Mesothelial cell of epicardium (in vitro differentiated cells): ENCODE data around the gene OR6K2. TPM values are rescaled to one million over a fixed set of nuclear protein-coding genes. Genes with fewer than 3 reads are reported as not detected.

Experiments used
- DNase-seq, 2 experiments: peaks; one replicate each; pipeline ENCODE4 v3.0.0; 2021; ENCODE audit warnings: low spot score in 2 of 2; ENCODE audit not compliant: unreplicated experiment in 2 of 2
- H3K27ac Mint-ChIP-seq: 2 replicates; pipeline ENCODE4 v1.8.0; 2021; ENCODE audit warnings: mixed read lengths
- H3K27me3 Mint-ChIP-seq: 2 replicates; pipeline ENCODE4 v1.8.0; 2021; ENCODE audit warnings: low read depth, mixed read lengths
- H3K36me3 Mint-ChIP-seq: 2 replicates; pipeline ENCODE4 v1.8.0; 2021; ENCODE audit warnings: mixed read lengths
- H3K4me1 Mint-ChIP-seq: 2 replicates; pipeline ENCODE4 v1.8.0; 2021; ENCODE audit warnings: mixed read lengths
- H3K4me3 Mint-ChIP-seq: 2 replicates; pipeline ENCODE4 v1.8.0; 2021; ENCODE audit warnings: mild to moderate bottlenecking, moderate library complexity, mixed read lengths
- H3K9me3 Mint-ChIP-seq: 2 replicates; pipeline ENCODE4 v1.8.0; 2021; ENCODE audit warnings: mixed read lengths
- CTCF ChIP-seq: fragments of 200-600 bp; sonication (generic); IDR thresholded peaks from one replicate; pipeline ENCODE4 v1.5.0; 2021; ENCODE audit warnings: antibody characterized with exemption; ENCODE audit not compliant: unreplicated experiment
- total RNA-seq: library from RNA; stranded (reverse); gene quantifications from 3 replicates; pipeline ENCODE4 v1.2.1, GENCODE V29; 2021

The OR6K2 gene
- total RNA-seq, 1 donor from 2014 or later = not detected

- no peaks in the 10 kb centered on the region for H3K9me3 Mint-ChIP-seq
- H3K27ac Mint-ChIP-seq = peak overlapping the region; percentile 2
- no peaks in the 10 kb centered on the region for H3K36me3 Mint-ChIP-seq
- DNase-seq = no peak
- H3K4me1 Mint-ChIP-seq = peaks cover 8% of the 10 kb centered on the region
- no peak overlapping the region for H3K4me3 Mint-ChIP-seq
- no peak for TF ChIP-seq CTCF
- H3K27me3 Mint-ChIP-seq = peaks cover 7% of the 10 kb centered on the region
Observed at GRCh38 chr1:158728510-158729225, 28.2 kb upstream of the OR6K2 start.

GRCh38 chr1:158724442-158724841, 24.0 kb upstream of the OR6K2 start:
- no peak overlapping the region for H3K4me3 Mint-ChIP-seq
- no peak overlapping the region for H3K27ac Mint-ChIP-seq
- H3K9me3 Mint-ChIP-seq = no peaks in the 10 kb centered on the region
- peaks cover 14% of the 10 kb centered on the region for H3K27me3 Mint-ChIP-seq
- no peak for TF ChIP-seq CTCF
- no peaks in the 10 kb centered on the region for H3K36me3 Mint-ChIP-seq
- peaks cover 6% of the 10 kb centered on the region for H3K4me1 Mint-ChIP-seq
- DNase-seq = no peak

GRCh38 chr1:158720620-158721019, 20.2 kb upstream of the OR6K2 start, which contains the start of gene OR6K3:
Gene OR6K3 (minus strand): TSS chr1:158720720. CDS start chr1:158718115, 2,605 bp downstream.
- Mint-ChIP-seq H3K4me1 (no peaks in the 10 kb centered on the region), H3K4me3 (no peak within 1 kb of the TSS), H3K36me3 (no peaks in the 10 kb centered on the region), H3K27ac (no peak within 1 kb of the TSS), H3K27me3 (peaks cover 17% of the 10 kb centered on the region), H3K9me3 (no peaks in the 10 kb centered on the region)
- no peak for DNase-seq
- no peak for TF ChIP-seq CTCF

- Mint-ChIP-seq H3K4me1 (no peaks in the 10 kb centered on the region), H3K27me3 (peaks cover 19% of the 10 kb centered on the region), H3K4me3 (no peak overlapping the region), H3K9me3 (no peaks in the 10 kb centered on the region), H3K27ac (no peak overlapping the region), H3K36me3 (no peaks in the 10 kb centered on the region)
- DNase-seq = no peak
- no peak for TF ChIP-seq CTCF
Observed at GRCh38 chr1:158719664-158720063, 19.2 kb upstream of the OR6K2 start.

- no peaks in the 10 kb centered on the region for H3K4me1 Mint-ChIP-seq
- H3K4me3 Mint-ChIP-seq = no peak overlapping the region
- no peak overlapping the region for H3K27ac Mint-ChIP-seq
- no peak for DNase-seq
- H3K9me3 Mint-ChIP-seq = no peaks in the 10 kb centered on the region
- H3K36me3 Mint-ChIP-seq = no peaks in the 10 kb centered on the region
- no peak for TF ChIP-seq CTCF
- H3K27me3 Mint-ChIP-seq = peaks cover 21% of the 10 kb centered on the region
Observed at GRCh38 chr1:158717344-158717743, 16.9 kb upstream of the OR6K2 start.
